CD4-positive, alpha-beta T cell treated with Interferon alpha-2 for 1 hour (primary cell): ENCODE data around the gene KIZ.

Experiments used
- DNase-seq, 2 donors: peaks; one replicate each; pipeline ENCODE4 v3.0.0-alpha.2; 2020 to 2022

KIZ gene, protein sequence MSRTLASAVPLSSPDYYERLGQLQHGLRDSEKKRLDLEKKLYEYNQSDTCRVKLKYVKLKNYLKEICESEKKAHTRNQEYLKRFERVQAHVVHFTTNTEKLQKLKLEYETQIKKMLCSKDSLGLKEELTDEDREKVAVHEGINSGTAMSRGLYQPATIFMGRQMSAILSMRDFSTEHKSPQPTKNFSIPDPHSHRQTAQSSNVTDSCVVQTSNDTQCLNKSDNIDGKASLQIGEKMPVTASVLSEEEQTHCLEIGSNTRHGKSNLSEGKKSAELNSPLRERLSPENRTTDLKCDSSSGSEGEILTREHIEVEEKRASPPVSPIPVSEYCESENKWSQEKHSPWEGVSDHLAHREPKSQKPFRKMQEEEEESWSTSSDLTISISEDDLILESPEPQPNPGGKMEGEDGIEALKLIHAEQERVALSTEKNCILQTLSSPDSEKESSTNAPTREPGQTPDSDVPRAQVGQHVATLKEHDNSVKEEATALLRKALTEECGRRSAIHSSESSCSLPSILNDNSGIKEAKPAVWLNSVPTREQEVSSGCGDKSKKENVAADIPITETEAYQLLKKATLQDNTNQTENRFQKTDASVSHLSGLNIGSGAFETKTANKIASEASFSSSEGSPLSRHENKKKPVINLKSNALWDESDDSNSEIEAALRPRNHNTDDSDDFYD

DNA sequence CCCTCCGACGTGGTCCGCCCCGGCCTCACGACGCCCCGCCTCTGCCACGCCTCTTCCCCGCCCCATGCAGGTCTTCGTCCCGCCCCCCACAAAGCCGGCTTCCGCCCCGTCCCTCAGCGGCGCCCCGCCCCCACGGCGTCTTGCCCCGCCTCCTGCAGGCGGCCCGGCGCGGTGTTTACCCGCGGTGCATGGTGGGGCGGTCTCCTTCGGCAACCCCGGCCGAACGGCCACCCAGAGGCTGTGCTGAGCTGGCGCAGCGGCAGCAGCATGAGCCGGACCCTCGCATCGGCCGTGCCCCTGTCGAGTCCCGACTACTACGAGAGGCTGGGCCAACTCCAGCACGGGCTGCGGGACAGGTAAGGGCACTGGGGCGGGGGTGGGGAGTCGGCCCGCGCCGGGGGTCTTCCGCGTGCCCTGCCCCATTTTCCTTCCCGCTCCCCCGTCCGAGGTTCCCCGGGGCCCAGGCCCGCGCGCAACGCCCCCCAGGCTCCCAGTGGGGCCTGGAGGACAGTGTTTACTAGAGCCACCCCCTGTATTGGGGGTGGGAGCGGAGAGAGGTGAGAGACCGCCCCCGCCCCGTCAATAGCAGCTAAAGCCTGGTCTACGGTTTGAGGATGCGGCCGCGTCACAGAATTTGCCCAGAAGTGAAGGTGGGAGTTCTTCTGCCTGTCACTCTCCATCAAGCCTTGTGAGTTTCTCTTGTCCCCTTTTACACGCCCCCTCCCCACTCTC lies at the start of gene KIZ:
Gene KIZ (plus strand): TSS at position 234 of the 732 bp plus-strand sequence. CDS start 34 bp downstream, at position 268.
- DNase-seq, result peak; percentile 96 to 98

DNA sequence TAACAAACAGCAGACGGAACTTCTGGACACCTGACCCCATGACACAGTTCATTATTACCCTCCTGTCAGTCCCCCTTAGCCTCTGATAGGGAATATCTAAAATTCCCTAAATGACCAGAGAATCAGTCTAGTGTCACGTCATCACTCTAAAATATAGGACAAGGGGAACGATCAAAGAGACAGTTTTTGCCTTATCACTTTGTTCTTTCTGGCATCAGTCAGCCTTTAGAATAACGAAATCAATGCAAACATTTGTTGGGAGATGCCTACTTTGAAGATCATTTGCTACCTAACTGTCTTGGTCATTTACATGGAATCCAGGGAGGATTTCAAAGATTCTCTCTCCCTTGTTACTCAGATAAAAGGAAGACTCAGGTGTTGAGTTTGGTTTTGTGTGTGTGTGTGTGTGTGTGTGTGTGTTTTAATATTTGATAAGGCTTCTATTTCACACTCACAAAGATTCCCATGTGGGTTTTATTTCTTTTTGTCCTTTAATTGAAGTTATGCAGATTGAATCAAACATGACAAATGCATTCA lies 48.0 kb upstream of the KIZ start:
- no peak for DNase-seq

DNA sequence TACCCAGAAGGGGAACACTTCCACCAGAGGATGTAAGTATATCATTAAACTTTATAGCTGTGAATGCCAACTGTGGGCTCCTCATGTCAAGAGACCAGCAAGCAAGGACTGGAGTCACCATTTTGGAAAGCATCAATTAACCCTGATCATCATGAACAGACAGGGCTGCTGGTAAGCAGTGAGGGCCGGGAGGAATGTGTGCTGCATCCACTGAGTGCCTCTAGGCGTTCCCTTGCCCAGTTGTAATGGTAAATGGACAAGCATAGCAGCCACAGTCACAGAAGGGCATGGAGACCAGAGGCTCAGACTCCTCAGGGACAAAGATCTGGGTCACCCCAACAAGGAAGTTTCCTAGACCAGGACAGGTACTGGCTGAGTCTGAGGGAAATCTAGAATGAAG lies 43.3 kb upstream of the KIZ start:
- no peak for DNase-seq

DNA sequence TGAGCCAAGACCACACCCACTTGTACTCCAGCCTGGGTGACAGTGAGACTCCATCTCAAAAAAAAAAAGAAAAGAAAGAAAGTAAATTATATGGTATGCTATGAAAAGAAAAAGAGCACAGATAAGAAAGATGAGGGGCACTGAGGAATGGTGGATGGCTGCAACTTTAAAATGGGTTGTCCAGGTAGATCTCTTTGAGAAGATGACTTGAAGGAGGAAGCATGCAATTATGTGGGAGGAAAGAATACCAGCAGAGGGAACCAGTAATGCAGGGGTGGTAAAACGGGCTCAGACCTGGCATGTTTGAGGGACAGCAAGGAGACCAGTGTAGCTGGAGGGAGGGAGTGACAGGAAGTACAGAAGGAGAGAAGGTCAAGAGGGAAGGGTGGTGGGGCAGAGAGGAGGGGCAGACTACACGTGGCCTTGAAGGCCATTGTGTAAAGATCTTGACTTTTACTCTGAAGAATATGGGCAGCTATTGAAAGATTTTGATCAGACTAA lies 42.0 kb upstream of the KIZ start:
- no peak for DNase-seq

DNA sequence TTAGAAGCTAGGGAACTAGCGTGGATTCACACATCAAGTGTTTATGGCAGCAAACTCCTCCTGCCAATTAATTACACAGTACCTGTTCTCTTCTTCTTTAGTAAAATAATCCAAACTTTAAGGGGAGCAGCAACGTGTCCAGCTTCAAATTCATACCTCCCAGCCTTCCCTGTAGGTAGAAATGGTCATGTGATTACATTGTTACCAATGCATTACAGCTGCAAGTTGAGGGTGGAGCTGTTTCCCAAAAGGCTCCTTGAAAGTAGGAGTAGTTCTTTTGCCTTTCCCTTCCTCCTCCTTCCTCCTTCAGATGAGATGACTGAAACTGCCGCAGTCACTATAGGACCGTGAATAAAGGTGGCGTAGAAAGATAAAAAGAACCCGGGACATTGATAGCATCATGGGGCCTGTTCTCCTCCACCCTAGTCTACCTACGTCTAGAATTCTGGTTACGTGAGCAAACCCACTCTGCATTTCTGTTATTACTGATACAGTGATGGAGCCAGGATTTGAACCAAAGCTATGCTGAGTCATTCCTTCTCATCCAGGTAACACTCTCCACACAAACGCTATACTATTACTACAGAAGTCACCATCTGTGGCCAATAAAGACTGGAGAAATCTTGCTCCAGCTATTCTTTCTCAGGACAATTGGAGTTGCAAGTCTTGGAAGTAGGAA lies 37.9 kb upstream of the KIZ start:
- DNase-seq, result no peak

DNA sequence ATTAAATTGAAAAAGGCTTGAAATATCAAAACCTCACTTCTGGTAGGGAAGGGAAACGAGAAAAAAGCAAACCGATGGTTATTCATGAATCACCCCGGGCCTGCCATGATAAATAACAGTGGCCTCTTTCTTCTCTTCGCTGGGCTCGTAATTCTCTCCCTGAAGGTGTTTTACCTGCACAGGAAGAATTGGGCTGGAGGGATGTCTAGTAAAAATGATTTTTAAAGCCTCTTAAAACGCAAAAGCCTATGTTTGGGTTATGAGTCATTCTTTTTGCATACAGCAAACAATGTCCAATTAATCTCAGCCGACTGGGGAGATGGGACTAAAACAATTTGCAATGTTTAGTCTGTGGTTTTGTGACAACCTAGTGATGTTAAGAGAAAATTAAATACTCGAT lies 36.5 kb upstream of the KIZ start:
- DNase-seq, result no peak

DNA sequence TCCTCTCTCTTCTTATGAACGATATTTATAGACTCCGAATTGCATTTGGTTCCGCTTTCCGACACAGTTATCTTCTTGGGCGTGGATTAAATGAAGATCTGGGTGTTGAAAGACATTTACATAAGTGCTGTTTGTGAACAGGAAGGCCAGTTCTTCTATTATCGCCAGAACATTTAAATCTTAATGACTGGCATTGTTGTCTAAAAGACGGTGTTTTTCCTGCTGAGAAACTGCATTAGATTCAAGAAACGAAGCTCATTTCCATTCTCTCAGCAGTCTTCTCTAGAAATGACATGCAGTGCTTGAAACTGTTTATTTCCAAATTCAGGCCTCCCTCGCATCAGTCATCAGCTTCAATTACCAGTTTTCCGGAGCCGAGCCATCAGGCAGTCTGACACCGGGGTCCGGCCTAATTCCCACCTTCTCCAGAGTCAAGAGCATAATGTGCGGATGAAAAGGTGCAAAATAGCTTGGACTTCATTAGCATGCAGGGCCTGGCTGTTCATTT lies 35.7 kb upstream of the KIZ start:
- DNase-seq, result no peak

DNA sequence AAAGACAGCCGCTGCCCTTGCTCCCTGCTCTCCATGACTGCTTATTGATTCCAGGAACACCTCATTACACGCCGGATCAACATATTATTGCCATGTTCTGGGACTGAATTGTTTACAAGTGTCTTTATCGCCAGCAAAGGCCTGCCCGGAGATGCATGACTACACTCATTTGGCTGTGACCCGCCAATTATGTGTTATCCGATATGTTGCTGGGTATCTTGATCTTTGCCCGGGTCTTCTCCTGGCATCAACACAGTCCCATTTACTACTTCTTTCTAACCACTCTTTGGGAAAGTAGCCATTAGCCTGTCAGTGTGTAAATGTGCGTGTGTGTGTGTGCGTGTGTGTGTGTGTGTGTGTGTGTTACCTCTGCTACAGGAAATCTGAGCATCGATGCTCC lies 35.2 kb upstream of the KIZ start:
- DNase-seq, result no peak

DNA sequence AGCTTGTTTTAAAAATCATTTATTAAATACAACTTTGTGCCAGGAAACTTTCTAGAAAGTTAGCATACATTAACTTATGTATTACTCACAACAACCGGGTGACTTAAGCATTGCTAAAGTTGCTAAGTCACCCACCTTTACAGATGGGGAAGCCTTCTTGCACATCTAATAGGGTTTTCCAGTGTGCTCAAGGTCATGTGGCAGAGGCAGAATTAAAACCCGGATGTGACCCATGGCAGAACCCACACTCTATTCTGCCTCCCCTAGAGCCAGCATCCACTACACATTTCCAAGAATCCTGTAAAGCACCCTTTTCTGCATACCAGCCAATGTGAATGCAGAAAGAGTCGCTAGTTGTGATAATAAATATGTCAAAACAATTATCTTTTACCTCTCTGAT lies 33.1 kb upstream of the KIZ start:
- DNase-seq, result no peak

DNA sequence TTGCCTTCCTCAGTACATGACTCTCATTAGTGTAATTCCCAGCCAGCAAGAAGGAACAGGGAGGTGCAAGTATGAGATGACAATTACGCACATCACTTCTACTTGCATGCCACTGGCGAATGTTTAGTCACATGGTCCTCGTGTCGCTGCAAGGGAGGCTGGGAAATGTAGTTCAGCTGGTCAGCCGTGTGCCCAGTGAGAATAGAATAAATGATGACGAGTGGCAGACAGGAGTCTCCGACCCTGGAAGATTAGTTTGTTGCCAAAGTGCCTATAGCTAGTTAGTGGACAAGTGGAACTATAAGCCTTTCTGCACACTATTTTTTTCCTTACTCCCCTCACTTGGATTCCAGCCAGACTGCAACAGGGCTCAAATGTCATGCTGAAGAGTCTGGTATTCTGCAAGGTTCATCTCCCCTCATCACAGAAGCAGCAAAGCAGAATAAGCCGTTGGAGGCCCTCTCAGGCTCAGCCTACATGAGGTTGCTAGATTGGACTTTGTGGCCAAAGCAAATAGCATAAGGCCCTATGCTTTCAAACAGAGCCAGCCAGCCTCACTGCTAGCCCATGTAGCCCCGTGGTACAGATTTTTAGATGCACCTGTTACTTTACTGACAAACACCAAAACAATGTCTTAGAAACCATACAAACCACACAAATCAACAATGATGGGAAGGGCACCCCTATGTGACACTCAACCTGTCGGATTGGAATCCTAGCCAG lies 29.4 kb upstream of the KIZ start:
- DNase-seq, result peak; percentile 29 to 38

DNA sequence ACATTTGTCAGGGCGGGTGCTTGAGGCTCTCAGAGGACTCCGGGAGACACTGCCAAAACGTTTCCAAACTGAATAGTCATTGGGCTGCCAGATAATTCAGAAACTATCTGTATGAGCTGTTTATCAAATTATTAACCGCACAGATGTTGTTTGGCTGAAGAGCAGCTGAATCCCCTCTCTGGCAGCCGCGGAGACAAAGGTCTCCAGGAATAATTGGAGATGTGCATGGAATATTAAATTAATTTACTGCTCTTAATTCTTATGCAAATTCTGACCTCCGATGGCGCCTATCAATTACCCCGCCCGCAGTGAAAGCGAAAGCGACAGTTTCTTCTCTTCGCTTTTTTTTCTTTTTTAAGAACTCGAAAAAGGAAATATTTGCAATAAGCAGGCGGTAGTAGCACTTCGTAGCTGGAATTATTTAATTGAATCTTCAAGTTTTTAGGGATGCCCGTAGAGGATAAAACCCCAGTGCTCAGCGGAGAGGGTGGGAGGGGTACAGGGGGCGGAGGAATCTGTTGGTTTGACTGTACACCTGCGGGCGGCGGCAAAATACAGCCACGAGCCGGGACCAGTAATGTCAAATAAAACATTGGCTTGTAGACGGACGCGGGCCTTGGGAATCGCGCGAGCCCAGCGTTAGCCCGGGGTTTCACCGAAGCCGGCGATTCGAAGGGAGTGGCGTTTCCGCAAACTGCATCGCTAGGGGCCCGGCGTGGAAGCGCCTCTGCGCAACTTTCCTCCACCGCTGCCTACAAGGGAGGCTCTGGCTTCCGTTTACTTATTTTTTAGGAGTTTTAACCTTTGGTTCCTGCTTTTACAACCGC lies 25.9 kb upstream of the KIZ start:
- peak; percentile 41 to 60 for DNase-seq

DNA sequence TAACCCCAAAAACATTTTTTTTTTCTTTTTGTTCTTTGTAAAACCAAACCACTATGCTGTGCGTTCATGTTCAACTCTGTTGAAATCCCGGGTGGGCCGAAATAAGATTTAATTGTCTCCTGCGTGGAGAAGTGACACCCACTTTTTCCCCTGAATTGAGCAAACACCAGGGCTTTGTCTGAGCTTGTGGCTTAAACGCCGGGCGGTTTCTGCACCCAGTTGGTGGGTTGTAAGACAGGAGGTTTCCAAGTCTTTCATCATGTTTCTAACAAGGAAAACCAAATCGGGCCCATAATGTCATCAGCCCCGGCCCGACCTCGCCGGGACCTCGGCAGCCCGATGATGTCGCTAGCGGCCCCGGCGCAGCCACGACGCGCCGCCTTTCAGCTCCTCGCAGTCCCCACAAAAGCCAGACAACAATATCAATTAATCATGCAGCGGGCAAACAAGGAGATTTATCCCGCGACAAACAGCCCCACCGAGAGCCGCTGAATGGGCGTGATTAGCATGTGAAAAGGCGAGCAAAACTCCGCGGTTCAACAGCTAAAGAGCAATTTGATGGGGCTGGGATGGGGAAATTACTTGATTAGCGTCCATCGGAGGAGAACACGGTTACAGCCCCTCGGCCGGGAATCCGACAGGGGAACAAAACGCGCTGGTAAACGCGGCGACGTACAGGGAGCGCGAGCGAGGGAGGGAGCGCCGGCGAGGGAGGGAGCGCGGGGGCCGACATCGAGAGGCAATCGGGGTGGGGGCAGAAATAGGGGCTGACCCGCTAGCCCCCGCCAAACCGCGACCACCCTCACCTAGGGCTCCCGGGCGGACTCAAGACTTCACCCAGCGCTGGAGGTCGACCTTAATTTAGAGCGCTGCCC lies 25.1 kb upstream of the KIZ start:
- DNase-seq, result peak; percentile 3 to 36

DNA sequence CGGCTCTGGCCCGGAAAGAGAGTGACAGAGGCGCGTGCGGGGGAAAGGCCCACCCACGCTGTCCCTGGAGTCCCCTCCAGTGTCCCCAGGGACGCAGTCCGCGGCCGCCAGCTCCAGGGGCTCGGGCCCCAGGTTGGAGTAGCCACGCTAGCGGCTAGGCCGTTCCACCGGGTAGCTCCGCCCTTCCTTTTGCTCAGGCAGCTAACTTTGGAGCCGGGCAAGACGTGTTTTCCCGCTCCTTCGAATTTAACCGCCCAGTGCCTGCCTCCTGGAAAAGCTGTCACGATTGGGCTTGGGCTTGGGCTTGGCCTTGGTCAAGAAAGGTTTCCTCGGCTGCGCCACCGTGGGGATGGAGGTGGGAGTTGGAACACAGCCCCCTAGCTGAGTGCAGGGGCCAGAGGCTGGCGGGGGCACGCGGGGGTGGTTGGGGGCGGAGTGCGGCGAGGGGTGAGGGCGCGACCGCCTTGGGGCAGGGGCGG lies 24.4 kb upstream of the KIZ start:
- DNase-seq, result peak; percentile 2 to 21

DNA sequence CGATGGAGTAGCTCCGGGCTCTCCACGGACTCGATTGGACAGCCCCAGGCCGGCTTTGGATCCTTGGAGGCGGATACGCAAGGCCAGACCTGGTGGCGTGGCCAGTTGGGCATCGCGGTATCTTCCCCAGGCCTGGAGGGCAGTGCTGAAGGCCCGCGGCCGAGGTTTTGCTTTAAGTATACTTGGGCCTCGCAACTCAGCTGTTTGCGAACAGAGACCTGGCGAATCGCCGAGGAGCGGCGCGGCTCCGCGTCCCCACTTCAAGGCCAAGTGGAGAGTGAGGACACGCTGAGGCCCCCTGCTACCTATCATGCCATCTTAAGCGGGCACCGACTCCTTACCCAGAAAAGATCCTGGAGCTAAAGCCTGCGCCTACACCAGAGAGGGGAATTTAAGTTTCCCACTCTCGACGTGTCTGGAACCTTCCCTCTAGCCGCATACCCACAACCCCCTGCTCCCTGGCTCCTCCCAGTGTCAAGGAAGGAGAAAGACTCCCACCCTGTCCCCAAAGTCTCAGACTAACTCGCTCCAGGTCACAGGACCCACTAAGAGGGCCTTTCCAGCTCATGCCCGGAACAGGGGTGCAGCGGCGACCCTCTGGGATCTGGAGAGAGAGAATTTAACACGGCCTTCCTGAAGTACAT lies 23.8 kb upstream of the KIZ start:
- peak; percentile 11 to 26 for DNase-seq

DNA sequence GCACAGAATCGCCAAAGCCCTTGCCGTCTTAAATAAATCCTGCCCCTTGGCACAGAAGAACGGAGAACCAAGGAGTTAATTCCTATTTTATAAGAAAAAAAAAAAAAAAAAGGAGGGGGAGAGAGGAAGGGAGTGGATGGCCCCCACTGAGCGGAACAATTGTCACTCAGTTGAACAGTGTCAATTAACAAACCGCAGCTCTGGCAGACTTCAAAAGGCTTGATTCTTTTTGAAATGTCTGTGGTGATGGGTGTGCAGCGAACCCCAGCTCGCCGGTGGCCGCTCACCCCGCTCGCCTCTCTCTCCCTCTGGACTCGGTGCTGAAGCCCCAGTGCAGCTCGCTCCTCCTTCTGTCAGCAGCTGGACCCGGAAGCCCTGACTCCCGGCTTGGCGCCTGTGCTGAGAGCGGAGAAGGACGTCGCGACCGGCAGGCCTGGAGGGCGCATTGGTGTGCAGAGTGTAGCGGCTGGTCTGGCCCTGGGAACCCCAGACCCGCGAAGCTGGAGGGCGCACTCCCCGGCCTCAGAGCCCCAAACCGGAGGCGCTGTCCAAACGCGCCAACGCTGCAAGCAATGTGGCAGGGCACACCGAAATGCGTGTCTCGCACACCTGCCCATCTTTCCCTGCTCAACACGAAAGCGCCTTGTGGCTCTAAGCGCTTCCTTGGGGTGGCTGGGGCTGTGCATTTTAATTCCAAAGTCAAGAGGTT lies 23.1 kb upstream of the KIZ start:
- peak; percentile 23 to 61 for DNase-seq

DNA sequence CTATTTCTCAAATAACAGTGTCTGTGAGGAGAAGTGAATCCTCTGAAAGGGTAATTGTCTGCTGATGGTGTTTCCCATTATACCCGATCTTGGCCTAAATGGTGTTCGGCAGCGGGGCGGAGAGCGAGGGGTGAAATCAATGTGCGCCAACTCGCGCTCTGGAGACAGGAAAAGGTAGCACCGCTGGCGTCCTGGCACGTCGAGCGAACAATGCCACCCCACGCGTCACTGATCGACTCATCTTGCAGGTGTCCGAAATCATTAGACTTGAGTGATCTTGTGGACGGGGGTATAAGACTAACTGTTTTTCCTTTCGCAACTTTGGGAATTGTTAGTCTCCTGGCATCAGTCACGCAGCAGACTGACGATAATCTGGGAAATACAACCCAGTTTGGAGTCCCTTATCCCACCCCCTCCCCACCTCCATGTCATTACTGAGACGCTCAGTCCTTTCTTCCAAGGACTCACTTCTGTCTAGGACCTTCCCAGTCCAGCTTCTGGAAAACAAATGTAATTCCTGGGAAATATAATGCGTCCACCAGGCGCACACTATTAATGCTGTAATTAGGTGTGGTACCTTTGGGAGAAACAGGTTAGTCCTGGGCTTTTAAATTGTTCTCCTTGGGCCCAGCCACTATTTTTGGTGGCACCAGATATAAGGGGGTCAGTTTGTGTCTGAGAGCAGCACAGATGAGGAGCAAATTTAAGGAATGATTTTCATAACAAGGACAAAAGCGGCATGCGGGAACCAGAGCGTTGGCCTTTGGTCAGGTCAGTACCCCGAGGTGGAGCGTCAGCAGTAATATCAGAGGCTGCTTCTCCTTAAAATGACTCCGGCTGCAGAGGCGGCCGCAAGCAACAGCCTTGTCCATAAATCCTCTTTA lies 22.1 kb upstream of the KIZ start:
- DNase-seq, result peak in 1 of 2 donors; percentile 17

DNA sequence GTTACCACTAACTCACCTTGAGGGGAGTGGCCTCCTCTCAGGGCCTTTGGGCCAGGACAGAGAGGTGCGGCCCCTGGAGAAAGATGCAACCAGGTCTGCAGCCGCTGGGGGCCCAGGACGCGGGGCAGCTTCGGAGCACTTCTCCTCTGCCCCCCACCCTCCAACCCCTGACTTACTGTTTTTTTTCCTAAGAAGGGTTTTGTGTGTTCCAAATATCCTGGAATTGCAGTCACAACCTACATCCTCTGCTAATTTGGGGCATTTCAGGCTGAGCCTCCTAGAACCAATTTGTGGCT lies 21.5 kb upstream of the KIZ start:
- DNase-seq, result no peak

DNA sequence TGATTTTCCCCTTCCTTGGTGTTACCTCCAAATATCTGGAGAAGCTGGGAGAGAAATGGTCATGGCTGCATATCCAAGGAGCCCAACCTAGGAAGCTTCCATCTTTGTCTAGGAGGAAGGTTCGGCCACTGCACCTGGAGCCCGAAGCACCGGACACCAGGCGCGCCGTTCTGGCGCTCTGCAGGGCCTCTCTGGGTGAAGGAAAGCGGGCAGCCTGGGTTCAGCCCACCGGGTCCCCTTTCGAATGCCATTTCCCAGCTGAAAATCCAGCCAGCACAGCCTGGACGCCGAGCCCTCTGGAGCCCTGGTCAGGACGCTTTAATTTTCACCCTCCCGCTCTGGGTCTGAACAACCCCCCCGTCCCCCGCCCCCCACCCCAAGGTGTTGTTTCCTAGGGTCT lies 21.0 kb upstream of the KIZ start:
- no peak for DNase-seq
